Thoracic aorta (tissue), 2 donors: Measurements from ENCODE around the gene RNF217. TPM values are rescaled to one million over a fixed set of nuclear protein-coding genes. Genes with fewer than 3 reads are reported as not detected.

Experiments used
- ATAC-seq: fragments of 150-250 bp; one replicate; pipeline ENCODE4 v1.8.0; 2017; ENCODE audit warnings: low read depth; ENCODE audit not compliant: insufficient number of reproducible peaks, low FRiP score
- DNase-seq: peaks from one replicate; pipeline ENCODE4 v3.0.0-alpha.2; 2020; ENCODE audit warnings: low spot score
- H3K27ac ChIP-seq, 2 donors: fragments of 200-600 bp; sonication (generic); 1 replicate in 1 of 2; 2 replicates in 1 of 2; pipeline ENCODE4 v1.5.1; 2016; ENCODE audit warnings: mild to moderate bottlenecking in 2 of 2, moderate library complexity in 2 of 2
- H3K27me3 ChIP-seq: fragments of 200-600 bp; sonication (generic); replicated peaks from 2 replicates; pipeline ENCODE4 v1.6.0; 2016; ENCODE audit warnings: mild to moderate bottlenecking; ENCODE audit not compliant: insufficient read depth
- H3K36me3 ChIP-seq: fragments of 200-600 bp; sonication (generic); one replicate; pipeline ENCODE4 v1.5.1; 2016
- H3K4me1 ChIP-seq, 2 donors: fragments of 200-600 bp; sonication (generic); 1 replicate in 1 of 2; 2 replicates in 1 of 2; pipeline versions ENCODE4 v1.5.1 to v1.6.0; 2016; ENCODE audit warnings: low read depth in 2 of 2, mild to moderate bottlenecking in 1 of 2; ENCODE audit not compliant: control insufficient read depth in 1 of 2
- H3K4me3 ChIP-seq: fragments of 200-600 bp; sonication (generic); 2 replicates; pipeline ENCODE4 v1.5.1; 2016; ENCODE audit warnings: mild to moderate bottlenecking
- H3K9me3 ChIP-seq: fragments of 200-600 bp; sonication (generic); 2 replicates; pipeline ENCODE4 v1.5.1; 2016
- total RNA-seq, 2 donors: library from RNA; depleted of rRNA; stranded (reverse); fragments of >200 nt; gene quantifications; one replicate each; pipeline versions ENCODE4 v1.1.0 to v1.2.3, GENCODE V29; 2016
- TF ChIP-seq, protein P1 (sequence below): fragments of 200-600 bp; sonication (generic); IDR thresholded peaks from one replicate; pipeline ENCODE4 v1.5.1; 2019; ENCODE audit warnings: antibody characterized with exemption

The RNF217 gene
- total RNA-seq, 2 donors from 2014 or later, result 36.3 to 44.2 TPM

- Histone ChIP-seq H3K27ac (no peak overlapping the region), H3K9me3 (no peaks in the 10 kb centered on the region), H3K4me1 (peaks cover 6 to 35% of the 10 kb centered on the region in 2 donors), H3K4me3 (no peak overlapping the region), H3K27me3 (no peaks in the 10 kb centered on the region), H3K36me3 (peaks cover 3% of the 10 kb centered on the region)
- ATAC-seq (no peak), DNase-seq (no peak)
- TF ChIP-seq, protein P1, sequence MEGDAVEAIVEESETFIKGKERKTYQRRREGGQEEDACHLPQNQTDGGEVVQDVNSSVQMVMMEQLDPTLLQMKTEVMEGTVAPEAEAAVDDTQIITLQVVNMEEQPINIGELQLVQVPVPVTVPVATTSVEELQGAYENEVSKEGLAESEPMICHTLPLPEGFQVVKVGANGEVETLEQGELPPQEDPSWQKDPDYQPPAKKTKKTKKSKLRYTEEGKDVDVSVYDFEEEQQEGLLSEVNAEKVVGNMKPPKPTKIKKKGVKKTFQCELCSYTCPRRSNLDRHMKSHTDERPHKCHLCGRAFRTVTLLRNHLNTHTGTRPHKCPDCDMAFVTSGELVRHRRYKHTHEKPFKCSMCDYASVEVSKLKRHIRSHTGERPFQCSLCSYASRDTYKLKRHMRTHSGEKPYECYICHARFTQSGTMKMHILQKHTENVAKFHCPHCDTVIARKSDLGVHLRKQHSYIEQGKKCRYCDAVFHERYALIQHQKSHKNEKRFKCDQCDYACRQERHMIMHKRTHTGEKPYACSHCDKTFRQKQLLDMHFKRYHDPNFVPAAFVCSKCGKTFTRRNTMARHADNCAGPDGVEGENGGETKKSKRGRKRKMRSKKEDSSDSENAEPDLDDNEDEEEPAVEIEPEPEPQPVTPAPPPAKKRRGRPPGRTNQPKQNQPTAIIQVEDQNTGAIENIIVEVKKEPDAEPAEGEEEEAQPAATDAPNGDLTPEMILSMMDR, result no peak
Measured at GRCh38 chr6:125086716-125087115, 124.5 kb downstream of the RNF217 start.

GRCh38 chr6:125088963-125089362 is 126.7 kb downstream of the RNF217 start:
- TF ChIP-seq, protein P1, result no peak
- Histone ChIP-seq H3K9me3 (no peaks in the 10 kb centered on the region), H3K27me3 (no peaks in the 10 kb centered on the region), H3K36me3 (no peaks in the 10 kb centered on the region), H3K4me1 (peaks cover 6 to 35% of the 10 kb centered on the region in 2 donors), H3K27ac (no peak overlapping the region), H3K4me3 (no peak overlapping the region)
- no peak for DNase-seq
- no peak for ATAC-seq

- Histone ChIP-seq H3K4me3 (no peak overlapping the region), H3K4me1 (peaks cover 10 to 25% of the 10 kb centered on the region in 2 donors), H3K27me3 (no peaks in the 10 kb centered on the region), H3K9me3 (no peaks in the 10 kb centered on the region), H3K27ac (no peak overlapping the region), H3K36me3 (no peaks in the 10 kb centered on the region)
- TF ChIP-seq, protein P1, result no peak
- ATAC-seq, result no peak
- no peak for DNase-seq
Measured at GRCh38 chr6:125094563-125094962, 132.3 kb downstream of the RNF217 start.

GRCh38 chr6:125095580-125096301 is 133.5 kb downstream of the RNF217 start:
- no peak for DNase-seq

DNA sequence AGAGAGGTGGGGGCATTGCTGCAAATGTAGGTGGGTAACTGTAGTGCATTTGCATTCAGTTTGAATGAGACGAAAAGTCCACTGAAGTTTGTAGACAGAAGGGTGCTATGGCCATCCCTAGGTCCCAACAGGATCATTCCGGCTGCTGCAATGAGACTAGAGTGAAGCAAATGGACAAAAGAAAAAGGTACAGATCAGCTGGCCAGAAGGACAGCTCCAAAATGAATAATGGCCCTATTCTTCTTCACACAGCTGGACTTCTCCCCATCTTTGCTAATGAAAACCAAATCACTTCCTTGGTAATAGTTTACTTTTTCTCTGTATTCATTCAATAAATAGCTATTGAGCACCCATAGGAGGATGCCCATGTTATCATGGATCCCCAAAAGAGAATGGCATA is 134.9 kb downstream of the RNF217 start:
- no peak overlapping the region for H3K27ac ChIP-seq
- H3K9me3 ChIP-seq, result no peaks in the 10 kb centered on the region
- TF ChIP-seq, protein P1, result no peak
- no peak for DNase-seq
- H3K4me3 ChIP-seq, result no peak overlapping the region
- no peak for ATAC-seq
- peaks cover 12 to 47% of the 10 kb centered on the region in 2 donors for H3K4me1 ChIP-seq
- no peaks in the 10 kb centered on the region for H3K36me3 ChIP-seq
- H3K27me3 ChIP-seq, result no peaks in the 10 kb centered on the region

More at GRCh38 chr6:125095580-125096301, 133.5 kb downstream of the RNF217 start:
- Histone ChIP-seq H3K9me3 (no peaks in the 10 kb centered on the region), H3K36me3 (no peaks in the 10 kb centered on the region), H3K27ac (no peak overlapping the region), H3K4me3 (no peak overlapping the region), H3K4me1 (peaks cover 10 to 35% of the 10 kb centered on the region in 2 donors), H3K27me3 (no peaks in the 10 kb centered on the region)
- TF ChIP-seq, protein P1, result no peak
- ATAC-seq, result no peak
